Measurements from ENCODE around the gene HOXB8. TPM values are rescaled to one million over a fixed set of nuclear protein-coding genes. Genes with fewer than 3 reads are reported as not detected.

Gene HOXB8
- total RNA-seq, 2 donors from 2014 or later: not detected

- no peak for TF ChIP-seq CTCF (conservative IDR thresholded peaks at IDR 0.05)
- Mint-ChIP-seq H3K4me3 (peak overlapping the region; percentile 25), H3K36me3 (ENCODE audit: low read depth) (no peaks in the 10 kb centered on the region), H3K9me3 (peaks cover 2% of the 10 kb centered on the region), H3K27ac (no peak overlapping the region), H3K27me3 (ENCODE audit: insufficient read depth) (peaks cover 99% of the 10 kb centered on the region), H3K4me1 (peaks cover 7% of the 10 kb centered on the region)
- Histone ChIP-seq H3K27me3 (ENCODE audit: control insufficient read depth, insufficient read depth, low read length, poor library complexity, severe bottlenecking) (peaks cover 100% of the 10 kb centered on the region), H3K36me3 (ENCODE audit: control insufficient read depth, insufficient read depth, low read length) (no peaks in the 10 kb centered on the region), H3K9me3 (ENCODE audit: control insufficient read depth, low read length) (peaks cover 4% of the 10 kb centered on the region), H3K4me3 (ENCODE audit: low read length) (no peak overlapping the region), H3K4me1 (ENCODE audit: control insufficient read depth, insufficient read depth, low read length) (no peaks in the 10 kb centered on the region), H3K9ac (ENCODE audit: extremely low read depth, low read length, poor library complexity, severe bottlenecking) (no peak overlapping the region), H3K27ac (ENCODE audit: low read depth, low read length) (peak overlapping the region; percentile 16)
- WGBS, 2 experiments (ENCODE audit: insufficient coverage in 1 of 2, insufficient read length in 1 of 2): 0 to 4% methylated on average over 5 to 36 of the region's 36 CpGs
- DNase-seq: peak; percentile 86
Measured at GRCh38 chr17:48611681-48612455, 3.2 kb downstream of the HOXB8 start.

- 8 to 10% methylated on average over 2 to 22 of the region's 22 CpGs for WGBS, 2 experiments (ENCODE audit: insufficient coverage in 1 of 2, insufficient read length in 1 of 2)
- Histone ChIP-seq H3K9ac (ENCODE audit: extremely low read depth, low read length, poor library complexity, severe bottlenecking) (no peak overlapping the region), H3K4me3 (ENCODE audit: low read length) (no peak overlapping the region), H3K36me3 (ENCODE audit: control insufficient read depth, insufficient read depth, low read length) (no peaks in the 10 kb centered on the region), H3K27ac (ENCODE audit: low read depth, low read length) (no peak overlapping the region), H3K9me3 (ENCODE audit: control insufficient read depth, low read length) (peaks cover 4% of the 10 kb centered on the region), H3K4me1 (ENCODE audit: control insufficient read depth, insufficient read depth, low read length) (no peaks in the 10 kb centered on the region), H3K27me3 (ENCODE audit: control insufficient read depth, insufficient read depth, low read length, poor library complexity, severe bottlenecking) (peaks cover 100% of the 10 kb centered on the region)
- H3K4me1 Mint-ChIP-seq: peaks cover 7% of the 10 kb centered on the region
- no peak for DNase-seq
- peaks cover 99% of the 10 kb centered on the region for H3K27me3 Mint-ChIP-seq (ENCODE audit: insufficient read depth)
- H3K4me3 Mint-ChIP-seq: peak overlapping the region; percentile 43
- no peak overlapping the region for H3K27ac Mint-ChIP-seq
- H3K36me3 Mint-ChIP-seq (ENCODE audit: low read depth): no peaks in the 10 kb centered on the region
- no peak for TF ChIP-seq CTCF (conservative IDR thresholded peaks at IDR 0.05)
- H3K9me3 Mint-ChIP-seq: peaks cover 2% of the 10 kb centered on the region
Measured at GRCh38 chr17:48611213-48611612, 3.9 kb downstream of the HOXB8 start.

- Mint-ChIP-seq H3K27ac (no peak within 1 kb of the TSS), H3K27me3 (ENCODE audit: insufficient read depth) (peaks cover 99% of the 10 kb centered on the region), H3K36me3 (ENCODE audit: low read depth) (no peaks in the 10 kb centered on the region), H3K9me3 (peaks cover 2% of the 10 kb centered on the region), H3K4me1 (peaks cover 7% of the 10 kb centered on the region), H3K4me3 (peak within 1 kb of the TSS; percentile 43)
- Histone ChIP-seq H3K4me1 (ENCODE audit: control insufficient read depth, insufficient read depth, low read length) (no peaks in the 10 kb centered on the region), H3K4me3 (ENCODE audit: low read length) (peak within 1 kb of the TSS; percentile 64), H3K9ac (ENCODE audit: extremely low read depth, low read length, poor library complexity, severe bottlenecking) (no peak within 1 kb of the TSS), H3K27me3 (ENCODE audit: control insufficient read depth, insufficient read depth, low read length, poor library complexity, severe bottlenecking) (peaks cover 100% of the 10 kb centered on the region), H3K27ac (ENCODE audit: low read depth, low read length) (peak within 1 kb of the TSS; percentile 16), H3K36me3 (ENCODE audit: control insufficient read depth, insufficient read depth, low read length) (no peaks in the 10 kb centered on the region), H3K9me3 (ENCODE audit: control insufficient read depth, low read length) (peaks cover 6% of the 10 kb centered on the region)
- WGBS, 2 experiments (ENCODE audit: insufficient coverage in 1 of 2, insufficient read length in 1 of 2): 3 to 4% methylated on average over 18 to 79 of the region's 79 CpGs
- TF ChIP-seq CTCF (conservative IDR thresholded peaks at IDR 0.05): no peak
- peak; percentile 85 for DNase-seq
Measured at GRCh38 chr17:48610282-48611211, 4.5 kb downstream of the HOXB8 start, which contains the start of gene HOXB7. Gene HOXB7 (minus strand): TSS chr17:48611017. CDS start chr17:48610918, 99 bp downstream.
